GM04504 (cell line): ENCODE results near the gene AFTPH.

Source experiments
- DNase-seq: peaks from one replicate; pipeline ENCODE4 v3.0.0-alpha.2; 2012; ENCODE audit warnings: low read depth

The AFTPH gene

GRCh38 chr2:64523666-64524603 is at the start of gene AFTPH:
Gene AFTPH, plus strand, starts transcription at chr2:64524328. Its CDS starts 27,147 bp downstream, at chr2:64551475.
- peak; percentile 96 for DNase-seq

GRCh38 chr2:64474636-64475035 is 49.5 kb upstream of the AFTPH start:
- DNase-seq: no peak

GRCh38 chr2:64477037-64477436 is 47.1 kb upstream of the AFTPH start:
- no peak for DNase-seq

- no peak for DNase-seq
Measured at GRCh38 chr2:64477979-64478378, 46.1 kb upstream of the AFTPH start.

GRCh38 chr2:64478502-64479230 is 45.5 kb upstream of the AFTPH start:
- no peak for DNase-seq

GRCh38 chr2:64479259-64480117 is 44.6 kb upstream of the AFTPH start:
- no peak for DNase-seq

GRCh38 chr2:64481665-64482064 is 42.5 kb upstream of the AFTPH start:
- no peak for DNase-seq

GRCh38 chr2:64482243-64482642 is 41.9 kb upstream of the AFTPH start:
- no peak for DNase-seq

- DNase-seq: no peak
Measured at GRCh38 chr2:64482765-64483504, 41.2 kb upstream of the AFTPH start.

- DNase-seq: no peak
Measured at GRCh38 chr2:64485331-64485730, 38.8 kb upstream of the AFTPH start.

GRCh38 chr2:64485961-64486360 is 38.2 kb upstream of the AFTPH start:
- DNase-seq: peak; percentile 41

GRCh38 chr2:64487256-64488049 is 36.7 kb upstream of the AFTPH start:
- DNase-seq: no peak

GRCh38 chr2:64488050-64488974 is 35.8 kb upstream of the AFTPH start:
- no peak for DNase-seq

- no peak for DNase-seq
Measured at GRCh38 chr2:64489081-64489751, 34.9 kb upstream of the AFTPH start.

GRCh38 chr2:64491426-64491825 is 32.7 kb upstream of the AFTPH start:
- no peak for DNase-seq

- DNase-seq: no peak
Measured at GRCh38 chr2:64492272-64492671, 31.9 kb upstream of the AFTPH start.

GRCh38 chr2:64492821-64493220 is 31.3 kb upstream of the AFTPH start:
- DNase-seq: no peak

GRCh38 chr2:64493788-64494187 is 30.3 kb upstream of the AFTPH start:
- DNase-seq: no peak

GRCh38 chr2:64498438-64498837 is 25.7 kb upstream of the AFTPH start:
- DNase-seq: no peak
